Hepatocyte (in vitro differentiated cells): ENCODE measurements around the gene BEND4. TPM values are rescaled to one million over a fixed set of nuclear protein-coding genes. Genes with fewer than 3 reads are reported as not detected.

Source experiments
- DNase-seq: peaks from one replicate; pipeline ENCODE4 v3.0.0-alpha.2; 2016; ENCODE audit warnings: low spot score
- H2AFZ ChIP-seq: fragments of 200-600 bp; sonication (generic); 2 replicates; pipeline ENCODE4 v1.6.0; 2016; ENCODE audit warnings: antibody characterized with exemption, mild to moderate bottlenecking
- H3K27ac ChIP-seq: fragments of 200-600 bp; sonication (generic); 2 replicates; pipeline ENCODE4 v1.5.1; 2016; ENCODE audit warnings: mild to moderate bottlenecking
- H3K27me3 ChIP-seq: fragments of 200-600 bp; sonication (generic); 2 replicates; pipeline ENCODE4 v1.6.1; 2016
- H3K36me3 ChIP-seq: fragments of 200-600 bp; sonication (generic); replicated peaks from 2 replicates; pipeline ENCODE4 v1.5.1; 2016; ENCODE audit warnings: low read depth; ENCODE audit not compliant: insufficient read depth
- H3K4me1 ChIP-seq: fragments of 200-600 bp; sonication (generic); 2 replicates; pipeline ENCODE4 v1.5.1; 2016; ENCODE audit warnings: mild to moderate bottlenecking, moderate library complexity; ENCODE audit not compliant: insufficient read depth
- H3K4me2 ChIP-seq: fragments of 200-600 bp; sonication (generic); 2 replicates; pipeline ENCODE4 v1.6.0; 2016
- H3K4me3 ChIP-seq: fragments of 200-600 bp; sonication (generic); 2 replicates; pipeline ENCODE4 v1.5.1; 2016; ENCODE audit warnings: mild to moderate bottlenecking
- H3K79me2 ChIP-seq: fragments of 200-600 bp; sonication (generic); 2 replicates; pipeline ENCODE4 v1.6.0; 2017; ENCODE audit warnings: mild to moderate bottlenecking
- H3K9me2 ChIP-seq: fragments of 200-600 bp; sonication (generic); replicated peaks from 2 replicates; pipeline ENCODE4 v1.6.0; 2017; ENCODE audit warnings: mild to moderate bottlenecking; ENCODE audit not compliant: insufficient read depth
- H3K9me3 ChIP-seq: fragments of 200-600 bp; sonication (generic); 2 replicates; pipeline ENCODE4 v1.5.1; 2016; ENCODE audit warnings: low read depth, mild to moderate bottlenecking
- H4K20me1 ChIP-seq: fragments of 200-600 bp; sonication (generic); 2 replicates; pipeline ENCODE4 v1.6.0; 2016; ENCODE audit warnings: mild to moderate bottlenecking; ENCODE audit not compliant: insufficient read depth, poor library complexity, severe bottlenecking
- EZH2 ChIP-seq: fragments of 200-600 bp; sonication (generic); IDR thresholded peaks from 2 replicates; pipeline ENCODE4 v1.6.1; 2016; ENCODE audit warnings: antibody characterized with exemption, mild to moderate bottlenecking, borderline replicate concordance
- EZH2phosphoT487 ChIP-seq: fragments of 200-600 bp; sonication (generic); IDR thresholded peaks from one replicate; pipeline ENCODE4 v1.6.1; 2018; ENCODE audit warnings: antibody characterized with exemption, mild to moderate bottlenecking, low read depth, moderate library complexity; ENCODE audit not compliant: unreplicated experiment, severe bottlenecking
- WGBS: methylation state at CpG from one replicate; pipeline ENCODE4 v1.1.6; 2016; ENCODE audit warnings: low lambda C conversion rate; ENCODE audit errors: missing lambda C conversion rate; 5-methylcytosine and 5-hydroxymethylcytosine counted together
- polyA plus RNA-seq: library from polyadenylated mRNA; unstranded; fragments of >200 nt; fragmentation: Nextera tagmentation; extraction: Ambion mirVana; gene quantifications from 2 replicates; pipeline ENCODE4 v1.2.1, GENCODE V29; 2016
- total RNA-seq: library from RNA; depleted of rRNA; stranded (reverse); fragments of >200 nt; gene quantifications from 2 replicates; pipeline ENCODE4 v1.2.3, GENCODE V29; 2014
- TF ChIP-seq, protein P1 (sequence below): fragments of 200-600 bp; sonication (generic); IDR thresholded peaks from 2 replicates; pipeline ENCODE4 v1.5.1; 2016; ENCODE audit warnings: antibody characterized with exemption, mild to moderate bottlenecking; ENCODE audit not compliant: poor library complexity

BEND4 gene
- total and polyA plus RNA-seq, 2 experiments from 2014 or later = 0.06 to 0.10 TPM

DNA sequence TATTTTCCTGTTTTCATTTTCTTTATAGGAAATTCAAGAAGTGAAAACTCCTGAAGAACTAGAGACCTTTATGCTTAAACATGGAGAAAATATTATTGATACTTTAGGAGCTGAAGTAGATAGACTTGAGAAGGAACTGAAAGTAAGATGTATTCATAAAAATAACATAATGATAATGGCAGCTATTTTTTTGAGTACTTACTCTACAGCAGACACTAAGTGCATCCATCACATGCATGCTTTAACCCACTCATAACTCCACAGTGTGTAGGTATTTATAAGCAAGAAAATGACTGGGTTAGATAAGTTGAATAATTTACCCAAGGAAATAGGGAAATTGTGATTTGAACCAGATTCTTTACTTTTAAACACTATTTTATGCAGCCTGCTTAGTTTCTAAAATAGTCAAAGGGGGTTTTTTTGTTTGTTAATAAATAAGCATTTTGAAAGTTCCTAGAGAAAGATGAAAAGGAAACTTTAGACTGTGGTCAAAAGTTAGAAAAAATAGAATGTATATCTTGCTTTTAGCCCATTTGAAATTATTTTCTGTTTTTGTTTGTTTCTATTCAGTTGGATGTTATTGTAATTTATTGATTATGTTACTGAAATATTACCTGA lies 74.2 kb downstream of the BEND4 start:
- Histone ChIP-seq H4K20me1 (no peaks in the 10 kb centered on the region), H3K4me1 (no peaks in the 10 kb centered on the region), H3K4me2 (no peak overlapping the region), H3K27ac (no peak overlapping the region), H2AFZ (no peak overlapping the region), H3K36me3 (no peaks in the 10 kb centered on the region), H3K9me2 (no peaks in the 10 kb centered on the region), H3K4me3 (no peak overlapping the region), H3K9me3 (no peaks in the 10 kb centered on the region), H3K27me3 (no peaks in the 10 kb centered on the region), H3K79me2 (no peaks in the 10 kb centered on the region)
- no peak for DNase-seq
- TF ChIP-seq EZH2phosphoT487 (no peak), EZH2 (no peak)
- TF ChIP-seq, protein P1, sequence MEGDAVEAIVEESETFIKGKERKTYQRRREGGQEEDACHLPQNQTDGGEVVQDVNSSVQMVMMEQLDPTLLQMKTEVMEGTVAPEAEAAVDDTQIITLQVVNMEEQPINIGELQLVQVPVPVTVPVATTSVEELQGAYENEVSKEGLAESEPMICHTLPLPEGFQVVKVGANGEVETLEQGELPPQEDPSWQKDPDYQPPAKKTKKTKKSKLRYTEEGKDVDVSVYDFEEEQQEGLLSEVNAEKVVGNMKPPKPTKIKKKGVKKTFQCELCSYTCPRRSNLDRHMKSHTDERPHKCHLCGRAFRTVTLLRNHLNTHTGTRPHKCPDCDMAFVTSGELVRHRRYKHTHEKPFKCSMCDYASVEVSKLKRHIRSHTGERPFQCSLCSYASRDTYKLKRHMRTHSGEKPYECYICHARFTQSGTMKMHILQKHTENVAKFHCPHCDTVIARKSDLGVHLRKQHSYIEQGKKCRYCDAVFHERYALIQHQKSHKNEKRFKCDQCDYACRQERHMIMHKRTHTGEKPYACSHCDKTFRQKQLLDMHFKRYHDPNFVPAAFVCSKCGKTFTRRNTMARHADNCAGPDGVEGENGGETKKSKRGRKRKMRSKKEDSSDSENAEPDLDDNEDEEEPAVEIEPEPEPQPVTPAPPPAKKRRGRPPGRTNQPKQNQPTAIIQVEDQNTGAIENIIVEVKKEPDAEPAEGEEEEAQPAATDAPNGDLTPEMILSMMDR = no peak

DNA sequence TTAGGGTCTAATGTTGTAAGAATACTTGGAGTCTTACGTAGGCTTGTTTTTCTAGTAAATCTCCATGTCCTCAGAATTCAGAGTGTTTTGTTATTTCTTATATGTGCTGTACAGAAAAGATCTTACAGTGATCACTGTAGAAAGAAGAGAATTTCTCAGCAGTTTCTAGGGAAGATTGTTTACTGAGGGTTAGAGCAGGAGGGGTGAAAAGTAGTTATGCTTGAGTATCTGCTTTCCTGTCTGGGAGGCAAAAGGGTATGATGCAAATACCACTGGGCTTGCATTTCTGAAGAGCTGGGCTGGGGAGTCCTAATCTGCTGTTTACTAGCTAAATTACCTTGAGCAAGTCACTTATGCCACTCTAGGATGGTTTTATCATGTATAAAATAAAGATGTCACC lies 78.2 kb downstream of the BEND4 start:
- no peaks in the 10 kb centered on the region for H3K9me3 ChIP-seq
- H3K4me3 ChIP-seq = no peak overlapping the region
- H3K36me3 ChIP-seq = no peaks in the 10 kb centered on the region
- H3K27ac ChIP-seq = no peak overlapping the region
- DNase-seq = no peak
- no peak overlapping the region for H3K4me2 ChIP-seq
- no peak overlapping the region for H2AFZ ChIP-seq
- H3K79me2 ChIP-seq = no peaks in the 10 kb centered on the region
- TF ChIP-seq EZH2phosphoT487 (no peak), EZH2 (no peak)
- TF ChIP-seq, protein P1 = no peak
- no peaks in the 10 kb centered on the region for H4K20me1 ChIP-seq
- no peaks in the 10 kb centered on the region for H3K4me1 ChIP-seq
- H3K9me2 ChIP-seq = no peaks in the 10 kb centered on the region
- no peaks in the 10 kb centered on the region for H3K27me3 ChIP-seq
- WGBS = 100% methylated on average over 1 of the region's 1 CpG

DNA sequence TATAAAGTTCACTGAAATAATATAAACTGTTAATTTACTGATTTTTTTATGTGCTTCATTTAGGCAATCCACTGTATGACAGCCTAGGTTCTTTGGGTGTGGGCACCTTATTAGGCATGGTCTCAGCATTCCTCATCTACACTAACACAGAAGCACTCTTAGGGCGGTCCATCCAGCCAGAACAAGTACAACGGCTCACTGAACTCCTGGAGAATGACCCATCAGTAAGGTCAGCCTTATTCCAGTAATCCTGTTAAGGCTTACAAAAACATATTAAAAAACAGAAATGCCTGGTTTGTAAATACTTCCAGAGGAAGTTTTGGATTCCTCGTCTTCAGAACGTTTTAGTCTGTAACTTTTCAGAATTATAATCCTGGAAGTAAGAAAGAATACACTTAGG lies 82.0 kb downstream of the BEND4 start:
- Histone ChIP-seq H3K9me3 (no peaks in the 10 kb centered on the region), H3K4me1 (no peaks in the 10 kb centered on the region), H3K27me3 (no peaks in the 10 kb centered on the region), H3K9me2 (no peaks in the 10 kb centered on the region), H3K4me3 (no peak overlapping the region), H3K79me2 (no peaks in the 10 kb centered on the region), H3K4me2 (no peak overlapping the region), H2AFZ (no peak overlapping the region), H3K27ac (no peak overlapping the region), H4K20me1 (no peaks in the 10 kb centered on the region), H3K36me3 (no peaks in the 10 kb centered on the region)
- TF ChIP-seq, protein P1 = no peak
- no peak for TF ChIP-seq EZH2phosphoT487
- no peak for TF ChIP-seq EZH2
- WGBS = 93% methylated on average over 4 of the region's 4 CpGs
- no peak for DNase-seq
